HEK293T (cell line): ENCODE measurements around the gene FADS6.

Experiments
- CTCF ChIA-PET: fragments of 350-600 bp; formaldehyde crosslinking; extraction: SDS; loops from one replicate; lab custom pipeline; 2021; ENCODE audit warnings: antibody characterized with exemption, inconsistent platforms; lab: Yijun Ruan, JAX
- POLR2A ChIA-PET: fragments of 350-600 bp; formaldehyde crosslinking; extraction: SDS; loops from one replicate; lab custom pipeline; 2020; ENCODE audit warnings: antibody characterized with exemption, inconsistent platforms; lab: Yijun Ruan, JAX
- DNase-seq: peaks from one replicate; pipeline ENCODE4 v3.0.0; 2012; ENCODE audit warnings: mixed read lengths; ENCODE audit errors: extremely low spot score
- ARNT ChIP-seq: fragments of 450-650 bp; IDR thresholded peaks from 2 replicates; pipeline ENCODE4 v1.6.1; 2017; ENCODE audit warnings: mild to moderate bottlenecking
- BHLHE40 ChIP-seq: fragments of 450-650 bp; IDR thresholded peaks from 2 replicates; pipeline ENCODE4 v1.6.1; 2016; ENCODE audit warnings: mild to moderate bottlenecking, moderate library complexity, borderline replicate concordance
- CTBP1 ChIP-seq: fragments of 450-650 bp; IDR thresholded peaks from 2 replicates; pipeline ENCODE4 v1.6.1; 2016; ENCODE audit warnings: borderline replicate concordance
- ELF4 ChIP-seq: fragments of 450-650 bp; IDR thresholded peaks from 2 replicates; pipeline ENCODE4 v1.6.1; 2017; ENCODE audit warnings: antibody characterized with exemption
- FOXA1 ChIP-seq: fragments of 450-650 bp; IDR thresholded peaks from 2 replicates; pipeline ENCODE4 v1.6.1; 2016; ENCODE audit warnings: mild to moderate bottlenecking
- FOXK2 ChIP-seq: fragments of 450-650 bp; IDR thresholded peaks from 2 replicates; pipeline ENCODE4 v1.6.1; 2016; ENCODE audit warnings: mild to moderate bottlenecking
- FOXM1 ChIP-seq: fragments of 450-650 bp; IDR thresholded peaks from 2 replicates; pipeline ENCODE4 v1.6.1; 2017; ENCODE audit warnings: mild to moderate bottlenecking, borderline replicate concordance
- HDGF ChIP-seq: fragments of 450-650 bp; IDR thresholded peaks from 2 replicates; pipeline ENCODE4 v1.6.1; 2017; ENCODE audit warnings: antibody characterized with exemption, borderline replicate concordance
- L3MBTL2 ChIP-seq: fragments of 450-650 bp; conservative IDR thresholded peaks from 2 replicates; pipeline ENCODE4 v1.6.1; 2016; ENCODE audit warnings: mild to moderate bottlenecking
- LEF1 ChIP-seq: fragments of 450-650 bp; IDR thresholded peaks from 2 replicates; pipeline ENCODE4 v1.6.1; 2017; ENCODE audit warnings: mild to moderate bottlenecking, borderline replicate concordance
- NFRKB ChIP-seq: fragments of 450-650 bp; IDR thresholded peaks from 2 replicates; pipeline ENCODE4 v1.6.1; 2016; ENCODE audit warnings: mild to moderate bottlenecking, moderate library complexity
- PKNOX1 ChIP-seq: fragments of 450-650 bp; IDR thresholded peaks from 2 replicates; pipeline ENCODE4 v1.6.1; 2016
- SP1 ChIP-seq: fragments of 450-650 bp; IDR thresholded peaks from 2 replicates; pipeline ENCODE4 v1.6.1; 2017
- SUZ12 ChIP-seq: fragments of 450-650 bp; IDR thresholded peaks from 2 replicates; pipeline ENCODE4 v1.6.1; 2016; ENCODE audit warnings: mild to moderate bottlenecking
- TARDBP ChIP-seq: fragments of 450-650 bp; IDR thresholded peaks from 2 replicates; pipeline ENCODE4 v1.6.1; 2016
- ZNF384 ChIP-seq: fragments of 450-650 bp; IDR thresholded peaks from 2 replicates; pipeline ENCODE4 v1.6.1; 2016

Gene FADS6

GRCh38 chr17:74893936-74894671, 671 bp upstream of the FADS6 start:
- TF ChIP-seq PKNOX1 (no peak), FOXM1 (no peak), FOXK2 (no peak), TARDBP (no peak), HDGF (no peak), CTBP1 (no peak), L3MBTL2 (no peak), ARNT (no peak), ZNF384 (no peak), NFRKB (no peak), SP1 (no peak)
- ChIA-PET POLR2A (interaction anchor here (1.3 to 2.0 kb wide), 2 partner anchors 20 to 21 kb away, joined by 4 to 5 read pairs; no protein-coding TSS in a partner anchor), CTCF (interaction anchor here (1.0 kb wide), 1 partner anchor 21 kb away, joined by 3 read pairs; no protein-coding TSS in a partner anchor)
- DNase-seq: no peak

- DNase-seq: no peak
- CTCF ChIA-PET: interaction anchor here (1.0 to 1.2 kb wide), 3 partner anchors 15 to 235 kb away, joined by 4 to 6 read pairs (median 5); no protein-coding TSS in a partner anchor
- POLR2A ChIA-PET: interaction anchor here (2.8 kb wide), 1 partner anchor 20 kb away, joined by 24 read pairs; the partner anchor contains the start of gene FDXR
- no peak for TF ChIP-seq TARDBP
- TF ChIP-seq SUZ12: no peak
- TF ChIP-seq FOXM1: no peak
- no peak for TF ChIP-seq LEF1
- TF ChIP-seq BHLHE40: no peak
- no peak for TF ChIP-seq HDGF
- no peak for TF ChIP-seq ARNT
- no peak for TF ChIP-seq FOXK2
- no peak for TF ChIP-seq FOXA1
- TF ChIP-seq NFRKB: no peak
- TF ChIP-seq ELF4: no peak
- TF ChIP-seq CTBP1: no peak
- TF ChIP-seq ZNF384: no peak
- TF ChIP-seq PKNOX1: no peak
- no peak for TF ChIP-seq SP1
- no peak for TF ChIP-seq L3MBTL2
These were observed 1.2 kb downstream of the FADS6 start for GRCh38 chr17:74892013-74892841.

- TF ChIP-seq LEF1 (no peak), FOXK2 (no peak), BHLHE40 (no peak), L3MBTL2 (no peak), HDGF (no peak), FOXM1 (no peak), NFRKB (no peak), TARDBP (no peak), ARNT (no peak), CTBP1 (no peak), SP1 (no peak), SUZ12 (no peak), FOXA1 (no peak), PKNOX1 (no peak), ELF4 (no peak), ZNF384 (no peak)
- no peak for DNase-seq
- POLR2A ChIA-PET: interaction anchor here (2.8 kb wide), 1 partner anchor 18 kb away, joined by 24 read pairs; the partner anchor contains the start of gene FDXR
- CTCF ChIA-PET: interaction anchor here (1.2 kb wide), 1 partner anchor 233 kb away, joined by 4 read pairs; no protein-coding TSS in a partner anchor
These were observed 2.9 kb downstream of the FADS6 start for GRCh38 chr17:74890554-74890953.

GRCh38 chr17:74888469-74888868, 5.0 kb downstream of the FADS6 start:
- ChIA-PET CTCF (interaction anchor here (0.6 kb wide), 1 partner anchor 221 kb away, joined by 3 read pairs; the partner anchor contains the start of gene ARMC7), POLR2A (interaction anchor here (1.9 to 2.8 kb wide), 2 partner anchors 14 to 16 kb away, joined by 4 to 19 read pairs; partner anchors contain the start of gene FDXR)
- TF ChIP-seq PKNOX1 (no peak), FOXM1 (no peak), FOXK2 (no peak), ZNF384 (no peak), HDGF (no peak), SP1 (no peak), CTBP1 (no peak), LEF1 (no peak), SUZ12 (no peak), ARNT (no peak), BHLHE40 (no peak), TARDBP (no peak), ELF4 (no peak)
- no peak for DNase-seq
